GM19193 (cell line): ENCODE data around the gene PAPOLA.

ENCODE experiments used
- POLR2A ChIP-seq: IDR thresholded peaks from 4 replicates; pipeline ENCODE4 v1.6.1; 2011; ENCODE audit not compliant: insufficient read depth, insufficient read length; ENCODE audit errors: extremely low read depth

Gene PAPOLA

DNA sequence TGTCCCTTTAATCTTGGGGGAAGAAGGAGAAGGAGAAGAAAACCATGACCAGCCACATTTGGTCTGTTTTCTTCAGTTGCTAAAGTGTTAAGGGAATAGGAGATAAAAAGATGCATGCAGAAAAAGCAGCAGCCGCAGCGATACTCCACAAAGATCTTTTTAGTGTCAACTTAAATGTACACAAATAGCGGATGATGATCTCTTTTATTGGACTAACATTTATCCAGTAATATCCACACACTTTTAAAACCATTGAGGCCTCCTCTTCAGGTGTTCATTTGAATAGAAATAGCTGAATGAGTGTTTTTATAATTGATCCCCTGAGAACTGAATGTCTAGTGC is 83.5 kb downstream of the PAPOLA start:
- no peak for TF ChIP-seq POLR2A

GRCh38 chr14:96586056-96586455 is 83.9 kb downstream of the PAPOLA start:
- no peak for TF ChIP-seq POLR2A

GRCh38 chr14:96586921-96587822 is 85.0 kb downstream of the PAPOLA start:
- TF ChIP-seq POLR2A = no peak

- TF ChIP-seq POLR2A = no peak
Measured at GRCh38 chr14:96587823-96588385, 85.7 kb downstream of the PAPOLA start.

DNA sequence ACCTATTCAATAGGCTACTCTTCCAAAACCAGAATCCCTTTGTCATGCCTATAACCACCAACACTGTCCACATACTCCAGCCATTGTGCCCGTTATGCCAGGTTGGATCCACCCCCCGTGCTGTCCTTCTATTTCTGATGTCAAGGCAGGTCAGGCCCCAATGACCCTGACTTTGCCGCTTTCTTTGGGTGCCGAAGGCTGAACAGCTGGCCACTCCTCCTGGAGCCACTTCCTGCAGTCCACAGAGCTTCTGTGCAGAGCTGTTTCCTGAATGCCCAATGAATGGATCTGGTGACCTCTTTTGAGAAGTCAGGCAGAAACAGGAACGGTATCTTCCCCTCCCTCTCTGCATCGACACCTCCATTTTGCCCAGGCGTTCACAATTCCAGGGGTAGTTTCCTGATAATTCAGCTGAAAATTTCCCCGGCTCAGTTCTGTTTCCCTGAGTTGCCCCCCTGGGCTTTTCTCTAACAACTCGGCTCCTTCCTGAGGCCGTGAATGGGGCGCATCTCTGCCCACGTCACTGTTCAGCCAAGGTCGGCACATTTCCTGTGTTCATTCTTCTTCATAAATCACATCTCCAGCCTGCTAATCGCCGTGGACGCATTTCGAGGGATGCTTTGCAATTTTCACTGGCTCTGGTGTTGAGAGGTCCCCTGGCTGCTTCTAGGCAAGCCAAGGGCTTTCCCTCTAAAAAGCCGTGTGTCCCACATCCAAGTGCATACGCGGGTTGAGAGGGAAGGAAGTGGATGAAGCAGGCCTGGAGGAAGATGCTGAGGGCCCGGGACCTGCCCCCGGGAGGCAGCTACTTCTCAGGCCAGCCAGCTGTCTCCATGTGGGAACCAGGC is 86.5 kb downstream of the PAPOLA start:
- no peak for TF ChIP-seq POLR2A

DNA sequence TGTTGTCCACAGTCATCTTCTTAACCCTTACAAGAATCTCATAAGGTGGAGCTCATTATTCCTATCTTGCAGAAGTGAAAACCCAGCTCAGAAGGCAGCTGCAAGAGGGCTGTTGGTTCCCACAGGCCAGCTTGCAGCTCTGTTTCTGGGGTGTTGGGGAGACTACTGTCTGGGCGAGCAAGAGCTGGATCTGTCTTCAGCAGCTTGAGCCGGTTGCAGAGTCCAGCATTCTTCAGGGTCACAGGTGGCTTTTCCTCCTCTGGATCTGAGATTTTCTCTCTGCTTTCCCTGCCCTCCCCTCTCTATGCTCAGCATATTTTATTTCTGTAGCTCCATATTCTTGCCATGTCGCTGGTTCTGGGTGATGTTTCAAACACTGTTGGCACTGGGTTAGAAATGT is 87.4 kb downstream of the PAPOLA start:
- TF ChIP-seq POLR2A = no peak

- no peak for TF ChIP-seq POLR2A
Measured at GRCh38 chr14:96590190-96590864, 88.1 kb downstream of the PAPOLA start.

DNA sequence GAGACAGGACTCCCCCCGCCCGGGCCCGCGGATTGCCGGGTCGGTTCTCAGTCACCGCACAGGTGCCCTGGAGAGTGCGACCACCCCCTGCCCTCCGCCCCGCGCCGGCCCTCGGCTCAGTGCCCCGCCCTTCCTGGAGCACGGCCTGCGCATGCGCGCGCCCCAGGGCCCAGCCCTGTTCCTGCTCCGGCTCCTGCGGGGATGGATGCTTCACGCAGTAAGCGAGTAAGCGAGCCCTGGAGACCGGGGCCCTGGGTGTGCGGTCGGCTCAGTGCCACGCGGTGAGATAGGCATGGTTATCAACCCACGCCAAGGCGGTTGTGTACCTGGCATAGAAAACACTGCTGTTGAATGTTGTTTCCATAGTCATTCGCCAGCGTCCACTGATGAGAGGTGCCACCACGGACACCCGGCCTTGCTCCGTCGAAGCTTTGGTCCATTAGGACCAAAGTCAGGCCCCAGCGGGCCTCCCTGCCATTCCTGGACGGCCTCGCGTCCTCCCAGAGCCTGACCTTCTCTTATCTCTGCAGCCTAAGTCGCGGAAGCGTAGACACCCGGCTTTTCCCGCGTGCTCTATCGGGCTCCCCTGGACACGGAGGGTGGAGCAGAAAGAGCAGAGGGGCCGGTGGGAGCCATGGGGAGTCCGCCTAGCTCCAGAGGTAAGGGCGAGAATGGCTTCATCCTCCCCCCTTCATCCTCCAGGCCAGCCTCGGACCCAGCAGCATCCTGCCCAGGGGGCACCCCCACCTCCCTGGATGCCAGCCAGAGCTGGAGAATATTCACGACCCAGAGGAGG is 90.6 kb downstream of the PAPOLA start:
- no peak for TF ChIP-seq POLR2A

DNA sequence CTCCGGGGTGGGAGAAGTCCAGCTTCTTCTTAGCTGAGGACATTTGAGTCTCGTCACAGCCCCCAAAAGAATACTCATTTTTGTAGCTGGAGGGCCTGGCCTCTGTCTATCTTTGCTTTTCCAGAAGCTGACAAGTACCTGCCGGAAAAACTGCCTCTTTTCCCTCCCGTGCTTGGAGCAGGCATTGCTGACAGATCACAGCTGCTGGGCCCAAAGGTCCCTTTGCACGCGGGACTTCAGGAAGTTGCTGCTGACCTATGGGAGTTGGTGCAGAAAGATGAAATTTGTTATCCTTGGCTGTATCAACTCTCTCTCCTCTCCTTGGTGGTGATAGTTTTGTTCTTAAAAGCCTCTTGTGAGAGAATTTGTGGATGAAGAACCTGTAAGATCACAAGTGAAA is 92.8 kb downstream of the PAPOLA start:
- TF ChIP-seq POLR2A = no peak

GRCh38 chr14:96597680-96598079 is 95.5 kb downstream of the PAPOLA start:
- TF ChIP-seq POLR2A = no peak

GRCh38 chr14:96598332-96598928 is 96.2 kb downstream of the PAPOLA start:
- no peak for TF ChIP-seq POLR2A

- no peak for TF ChIP-seq POLR2A
Measured at GRCh38 chr14:96599076-96599475, 96.9 kb downstream of the PAPOLA start.

DNA sequence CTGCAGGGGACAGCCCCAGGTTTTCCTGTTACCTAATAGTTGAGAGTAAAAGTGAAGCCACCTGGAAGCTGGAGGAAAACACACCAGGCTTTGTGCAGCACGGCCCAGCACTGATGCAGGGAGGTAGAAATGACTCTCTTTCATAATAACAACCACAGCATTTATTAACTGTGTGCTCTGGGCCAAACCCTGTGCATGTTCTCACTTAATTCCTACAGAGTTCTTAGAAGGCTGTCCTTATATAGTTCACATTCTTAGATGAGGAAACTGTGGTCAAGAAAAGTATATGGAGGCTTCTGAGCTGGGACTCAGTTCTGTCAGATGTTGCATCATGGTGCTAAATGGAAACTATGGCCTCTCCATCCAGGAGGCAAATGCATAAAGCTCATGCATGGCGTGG is 100.0 kb downstream of the PAPOLA start:
- no peak for TF ChIP-seq POLR2A

DNA sequence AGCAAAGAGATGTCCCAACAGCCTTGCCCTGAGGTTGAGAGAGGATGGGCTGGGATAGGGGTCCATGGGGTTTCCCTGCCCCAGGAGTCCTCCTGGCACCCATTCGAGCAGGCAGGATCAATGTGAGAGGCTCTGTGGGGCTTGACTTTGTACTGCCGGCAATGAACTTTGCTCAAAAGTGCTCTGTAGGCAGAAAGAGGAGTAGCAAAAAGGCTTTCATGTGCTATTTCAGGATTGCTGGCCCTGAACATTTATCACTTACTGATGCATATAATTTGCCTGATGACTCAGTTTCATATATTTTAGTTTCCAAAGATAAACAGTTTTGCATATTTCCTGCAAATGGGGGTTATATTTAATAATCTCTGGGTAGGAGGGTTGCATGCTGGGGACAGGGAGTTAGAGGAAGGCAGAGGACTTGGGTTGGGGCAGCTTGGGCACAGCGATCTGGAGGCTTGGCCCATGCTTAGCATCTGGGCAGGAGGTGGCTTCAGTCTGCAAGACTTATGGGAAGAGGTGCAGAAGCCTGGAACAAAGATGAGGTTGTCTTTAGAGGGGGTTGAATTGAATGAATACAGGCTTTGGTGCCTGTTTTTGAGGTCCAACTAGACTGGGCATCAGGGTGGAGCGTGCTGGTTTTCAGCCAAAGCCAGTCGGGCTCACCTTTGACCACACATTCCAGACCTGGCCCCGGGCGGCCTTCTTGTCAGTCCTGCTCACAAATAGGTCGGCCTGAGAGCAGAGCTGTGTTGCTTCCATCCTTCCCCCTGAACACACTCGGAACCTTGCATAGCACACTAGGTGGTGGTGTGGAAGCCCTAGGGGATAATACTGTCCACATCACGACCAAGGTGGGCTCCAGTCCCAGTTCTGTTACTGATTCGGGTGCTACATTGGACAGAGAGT is 101.4 kb downstream of the PAPOLA start:
- TF ChIP-seq POLR2A = no peak

DNA sequence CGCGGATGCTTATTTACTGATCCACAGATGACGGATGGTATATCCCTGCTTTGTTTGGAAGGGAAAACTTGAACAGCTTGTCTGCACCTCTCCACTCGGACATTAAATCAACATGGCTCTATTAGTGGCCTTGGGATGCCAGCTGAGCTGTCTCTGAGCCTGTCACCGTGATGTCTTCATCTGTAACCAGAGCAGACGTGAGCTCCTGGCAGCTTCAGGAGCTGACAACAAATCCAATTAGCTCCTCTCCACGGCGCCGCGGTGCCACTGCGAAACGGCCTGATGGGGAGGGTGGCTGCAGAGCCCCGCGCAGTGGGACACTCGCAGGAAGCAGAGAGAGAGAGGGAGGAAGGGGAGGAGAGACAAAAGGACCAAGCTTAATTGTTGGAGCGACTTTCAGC is 112.3 kb downstream of the PAPOLA start:
- no peak for TF ChIP-seq POLR2A
